Islet precursor cell (in vitro differentiated cells): Measurements from ENCODE around the gene HK2.
"Not testable (repeated sequence)": the region's sequence is repeated elsewhere in the genome, so short reads cannot be mapped to it uniquely, and the experiment has no call there.

Experiments
- DNase-seq: peaks from one replicate; pipeline ENCODE4 v3.0.0-alpha.2; 2018

Gene HK2

GRCh38 chr2:74833418-74834233, at the start of gene HK2:
Gene HK2 (plus strand): TSS chr2:74834127. CDS start chr2:74834581, 454 bp downstream.
- DNase-seq: peak; percentile 95

- no peak for DNase-seq
These were observed 44.7 kb upstream of the HK2 start for GRCh38 chr2:74789271-74789670.

- DNase-seq: no peak
These were observed 41.6 kb upstream of the HK2 start for GRCh38 chr2:74792282-74792681.

GRCh38 chr2:74794878-74795277, 39.0 kb upstream of the HK2 start:
- DNase-seq: not testable (repeated sequence)

GRCh38 chr2:74806355-74806839, 27.5 kb upstream of the HK2 start:
- no peak for DNase-seq

GRCh38 chr2:74806920-74807319, 27.0 kb upstream of the HK2 start:
- DNase-seq: no peak

GRCh38 chr2:74812787-74813590, 20.9 kb upstream of the HK2 start:
- no peak for DNase-seq

- no peak for DNase-seq
These were observed 19.8 kb upstream of the HK2 start for GRCh38 chr2:74814102-74814501.

- DNase-seq: no peak
These were observed 18.0 kb upstream of the HK2 start for GRCh38 chr2:74815941-74816340.

GRCh38 chr2:74816540-74817303, 17.2 kb upstream of the HK2 start:
- DNase-seq: no peak

- no peak for DNase-seq
These were observed 16.6 kb upstream of the HK2 start for GRCh38 chr2:74817304-74817675.

GRCh38 chr2:74819702-74820101, 14.2 kb upstream of the HK2 start:
- no peak for DNase-seq

- no peak for DNase-seq
These were observed 12.5 kb upstream of the HK2 start for GRCh38 chr2:74821177-74822126.

GRCh38 chr2:74822771-74823566, 11.0 kb upstream of the HK2 start:
- DNase-seq: peak; percentile 50

- DNase-seq: no peak
These were observed 9.2 kb upstream of the HK2 start for GRCh38 chr2:74824679-74825078.

- peak; percentile 37 for DNase-seq
These were observed 5.4 kb upstream of the HK2 start for GRCh38 chr2:74828543-74828942.

GRCh38 chr2:74831693-74832530, 2.0 kb upstream of the HK2 start:
- peak; percentile 47 for DNase-seq

GRCh38 chr2:74834234-74834791, 386 bp downstream of the HK2 start:
- peak; percentile 68 for DNase-seq
